ENCODE results near the gene ZNF148. TPM values are rescaled to one million over a fixed set of nuclear protein-coding genes. Genes with fewer than 3 reads are reported as not detected.

ZNF148 gene
- total and polyA plus RNA-seq, 7 experiments from 2014 or later, result 36.3 to 101 (median 58.6) TPM

GRCh38 chr3:125337506-125337905, 37.6 kb downstream of the ZNF148 start:
- no peaks in the 10 kb centered on the region for H3K27me3 Mint-ChIP-seq
- DNase-seq (no peak), ATAC-seq (no peak)
- H3K27ac Mint-ChIP-seq, result peak overlapping the region in 3 of 9 donors; percentile 34 to 58 (median 48)
- H3K27ac ChIP-seq (ENCODE audit: low read depth, low read length), result no peak overlapping the region
- POLR2A ChIA-PET, result no interaction called here
- H3K27me3 ChIP-seq (ENCODE audit: control insufficient read depth in 2 of 2, insufficient read depth in 2 of 2, low read length in 2 of 2), result no peaks in the 10 kb centered on the region
- no peaks in the 10 kb centered on the region for H3K36me3 ChIP-seq (ENCODE audit: control insufficient read depth in 2 of 3, insufficient read depth in 3 of 3, low read length in 3 of 3)
- peaks cover 3 to 22% (median 8%) of the 10 kb centered on the region in 11 donors for H3K9me3 Mint-ChIP-seq
- peaks cover 5 to 37% (median 30%) of the 10 kb centered on the region in 5 donors for H3K36me3 Mint-ChIP-seq
- peaks cover 4 to 13% of the 10 kb centered on the region in 2 donors for H3K4me1 ChIP-seq (ENCODE audit: control insufficient read depth in 2 of 2, insufficient read depth in 2 of 2, low read length in 2 of 2)
- H3K4me3 ChIP-seq (ENCODE audit: low read length), result no peak overlapping the region
- peaks cover 22 to 72% (median 66%) of the 10 kb centered on the region in 7 donors for H3K4me1 Mint-ChIP-seq
- CTCF ChIA-PET, result interaction anchor here (0.6 kb wide), 1 partner anchor 25 kb away, joined by 4 read pairs; no protein-coding TSS in a partner anchor
- intact Hi-C loops (cut with micrococcal nuclease), result no loop called here
- no peaks in the 10 kb centered on the region for H3K9me3 ChIP-seq (ENCODE audit: control insufficient read depth in 2 of 3, low read length in 3 of 3)
- H3K4me3 Mint-ChIP-seq, result peak overlapping the region in 4 of 10 donors; percentile 1 to 60 (median 18)

- Histone ChIP-seq H3K4me1 (ENCODE audit: control insufficient read depth in 2 of 2, insufficient read depth in 2 of 2, low read length in 2 of 2) (peaks cover 4 to 13% of the 10 kb centered on the region in 2 donors), H3K36me3 (ENCODE audit: control insufficient read depth in 2 of 3, insufficient read depth in 3 of 3, low read length in 3 of 3) (no peaks in the 10 kb centered on the region), H3K27ac (ENCODE audit: low read depth, low read length) (no peak overlapping the region), H3K4me3 (ENCODE audit: low read length) (no peak overlapping the region), H3K9me3 (ENCODE audit: control insufficient read depth in 2 of 3, low read length in 3 of 3) (no peaks in the 10 kb centered on the region), H3K27me3 (ENCODE audit: control insufficient read depth in 2 of 2, insufficient read depth in 2 of 2, low read length in 2 of 2) (no peaks in the 10 kb centered on the region)
- intact Hi-C loops (cut with micrococcal nuclease), result no loop called here
- ATAC-seq, result no peak
- H3K27ac Mint-ChIP-seq, result peak overlapping the region in 4 of 9 donors; percentile 2 to 84 (median 11)
- no peak for DNase-seq
- peak overlapping the region in 5 of 10 donors; percentile 11 to 47 (median 22) for H3K4me3 Mint-ChIP-seq
- peaks cover 5 to 37% (median 30%) of the 10 kb centered on the region in 5 donors for H3K36me3 Mint-ChIP-seq
- CTCF ChIA-PET, result interaction anchor here (0.7 kb wide), 1 partner anchor 14 kb away, joined by 4 read pairs; no protein-coding TSS in a partner anchor
- H3K4me1 Mint-ChIP-seq, result peaks cover 22 to 65% (median 59%) of the 10 kb centered on the region in 7 donors
- POLR2A ChIA-PET, result no interaction called here
- no peaks in the 10 kb centered on the region for H3K27me3 Mint-ChIP-seq
- H3K9me3 Mint-ChIP-seq, result peaks cover 3 to 16% (median 7%) of the 10 kb centered on the region in 11 donors
These were observed 40.2 kb downstream of the ZNF148 start for GRCh38 chr3:125334675-125335560.

GRCh38 chr3:125332504-125332903, 42.6 kb downstream of the ZNF148 start:
- peaks cover 3 to 16% (median 7%) of the 10 kb centered on the region in 11 donors for H3K9me3 Mint-ChIP-seq
- peak overlapping the region in 1 of 9 donors; percentile 56 for H3K27ac Mint-ChIP-seq
- H3K36me3 Mint-ChIP-seq, result peaks cover 5 to 40% (median 31%) of the 10 kb centered on the region in 5 donors
- H3K27me3 Mint-ChIP-seq, result no peaks in the 10 kb centered on the region
- Histone ChIP-seq H3K9me3 (ENCODE audit: control insufficient read depth in 2 of 3, low read length in 3 of 3) (no peaks in the 10 kb centered on the region), H3K27me3 (ENCODE audit: control insufficient read depth in 2 of 2, insufficient read depth in 2 of 2, low read length in 2 of 2) (no peaks in the 10 kb centered on the region), H3K27ac (ENCODE audit: low read depth, low read length) (no peak overlapping the region), H3K4me1 (ENCODE audit: control insufficient read depth in 2 of 2, insufficient read depth in 2 of 2, low read length in 2 of 2) (peaks cover 4 to 10% of the 10 kb centered on the region in 2 donors), H3K36me3 (ENCODE audit: control insufficient read depth in 2 of 3, insufficient read depth in 3 of 3, low read length in 3 of 3) (peaks cover 0 to 3% (median 0%) of the 10 kb centered on the region in 3 experiments), H3K4me3 (ENCODE audit: low read length) (no peak overlapping the region)
- ChIA-PET POLR2A (interaction anchor here (0.8 kb wide), 1 partner anchor 11 kb away, joined by 3 read pairs; no protein-coding TSS in a partner anchor), CTCF (no interaction called here)
- DNase-seq (no peak), ATAC-seq (no peak)
- intact Hi-C loops (cut with micrococcal nuclease), result no loop called here
- H3K4me1 Mint-ChIP-seq, result peaks cover 15 to 49% (median 42%) of the 10 kb centered on the region in 7 donors
- no peak overlapping the region for H3K4me3 Mint-ChIP-seq

GRCh38 chr3:125331243-125331642, 43.9 kb downstream of the ZNF148 start:
- peaks cover 0 to 11% (median 0%) of the 10 kb centered on the region in 3 experiments for H3K36me3 ChIP-seq (ENCODE audit: control insufficient read depth in 2 of 3, insufficient read depth in 3 of 3, low read length in 3 of 3)
- H3K4me1 Mint-ChIP-seq, result peaks cover 15 to 40% (median 34%) of the 10 kb centered on the region in 7 donors
- intact Hi-C loops (cut with micrococcal nuclease), result no loop called here
- H3K27me3 ChIP-seq (ENCODE audit: control insufficient read depth in 2 of 2, insufficient read depth in 2 of 2, low read length in 2 of 2), result no peaks in the 10 kb centered on the region
- H3K27ac Mint-ChIP-seq, result peak overlapping the region in 2 of 9 donors; percentile 15 to 19
- peaks cover 4 to 5% of the 10 kb centered on the region in 2 donors for H3K4me1 ChIP-seq (ENCODE audit: control insufficient read depth in 2 of 2, insufficient read depth in 2 of 2, low read length in 2 of 2)
- ChIA-PET POLR2A (no interaction called here), CTCF (no interaction called here)
- no peak overlapping the region for H3K27ac ChIP-seq (ENCODE audit: low read depth, low read length)
- no peak overlapping the region for H3K4me3 Mint-ChIP-seq
- no peak for ATAC-seq
- no peak for DNase-seq
- no peaks in the 10 kb centered on the region for H3K27me3 Mint-ChIP-seq
- H3K4me3 ChIP-seq (ENCODE audit: low read length), result no peak overlapping the region
- H3K36me3 Mint-ChIP-seq, result peaks cover 5 to 48% (median 39%) of the 10 kb centered on the region in 5 donors
- H3K9me3 ChIP-seq (ENCODE audit: control insufficient read depth in 2 of 3, low read length in 3 of 3), result no peaks in the 10 kb centered on the region
- peaks cover 3 to 16% (median 8%) of the 10 kb centered on the region in 11 donors for H3K9me3 Mint-ChIP-seq

- Histone ChIP-seq H3K36me3 (ENCODE audit: control insufficient read depth in 2 of 3, insufficient read depth in 3 of 3, low read length in 3 of 3) (peaks cover 0 to 16% (median 4%) of the 10 kb centered on the region in 3 experiments), H3K4me3 (ENCODE audit: low read length) (no peak overlapping the region), H3K4me1 (ENCODE audit: control insufficient read depth in 2 of 2, insufficient read depth in 2 of 2, low read length in 2 of 2) (no peaks in the 10 kb centered on the region), H3K27ac (ENCODE audit: low read depth, low read length) (no peak overlapping the region), H3K9me3 (ENCODE audit: control insufficient read depth in 2 of 3, low read length in 3 of 3) (peaks cover 0 to 8% (median 0%) of the 10 kb centered on the region in 3 experiments), H3K27me3 (ENCODE audit: control insufficient read depth in 2 of 2, insufficient read depth in 2 of 2, low read length in 2 of 2) (no peaks in the 10 kb centered on the region)
- H3K27ac Mint-ChIP-seq, result peak overlapping the region in 2 of 9 donors; percentile 42 to 47
- CTCF ChIA-PET, result no interaction called here
- H3K36me3 Mint-ChIP-seq, result peaks cover 11 to 54% (median 48%) of the 10 kb centered on the region in 5 donors
- DNase-seq, result no peak
- no peak overlapping the region for H3K4me3 Mint-ChIP-seq
- POLR2A ChIA-PET, result no interaction called here
- intact Hi-C loops (cut with micrococcal nuclease), result no loop called here
- H3K27me3 Mint-ChIP-seq, result no peaks in the 10 kb centered on the region
- H3K9me3 Mint-ChIP-seq, result peaks cover 2 to 15% (median 7%) of the 10 kb centered on the region in 11 donors
- peaks cover 7 to 17% (median 8%) of the 10 kb centered on the region in 7 donors for H3K4me1 Mint-ChIP-seq
- no peak for ATAC-seq
These were observed 48.2 kb downstream of the ZNF148 start for GRCh38 chr3:125326957-125327356.

GRCh38 chr3:125325746-125326145, 49.4 kb downstream of the ZNF148 start:
- Mint-ChIP-seq H3K4me3 (no peak overlapping the region), H3K9me3 (peaks cover 2 to 15% (median 7%) of the 10 kb centered on the region in 11 donors), H3K27ac (peak overlapping the region in 1 of 9 donors; percentile 34), H3K36me3 (peaks cover 11 to 50% (median 39%) of the 10 kb centered on the region in 5 donors), H3K4me1 (peaks cover 3 to 8% (median 7%) of the 10 kb centered on the region in 7 donors), H3K27me3 (no peaks in the 10 kb centered on the region)
- H3K4me3 ChIP-seq (ENCODE audit: low read length), result no peak overlapping the region
- intact Hi-C loops (cut with micrococcal nuclease), result loop anchor here in 1 of 2 donors (2.0 kb wide), 1 partner anchor 15 kb away; no protein-coding TSS in a partner anchor
- peaks cover 0 to 8% (median 0%) of the 10 kb centered on the region in 3 experiments for H3K9me3 ChIP-seq (ENCODE audit: control insufficient read depth in 2 of 3, low read length in 3 of 3)
- ATAC-seq (no peak), DNase-seq (no peak)
- peaks cover 0 to 17% (median 4%) of the 10 kb centered on the region in 3 experiments for H3K36me3 ChIP-seq (ENCODE audit: control insufficient read depth in 2 of 3, insufficient read depth in 3 of 3, low read length in 3 of 3)
- no peaks in the 10 kb centered on the region for H3K4me1 ChIP-seq (ENCODE audit: control insufficient read depth in 2 of 2, insufficient read depth in 2 of 2, low read length in 2 of 2)
- ChIA-PET CTCF (no interaction called here), POLR2A (interaction anchor here (0.8 kb wide), 1 partner anchor 281 kb away, joined by 3 read pairs; no protein-coding TSS in a partner anchor)
- H3K27me3 ChIP-seq (ENCODE audit: control insufficient read depth in 2 of 2, insufficient read depth in 2 of 2, low read length in 2 of 2), result no peaks in the 10 kb centered on the region
- no peak overlapping the region for H3K27ac ChIP-seq (ENCODE audit: low read depth, low read length)

Data from naive thymus-derived CD4-positive, alpha-beta T cell (primary cell).